ENCODE data around the gene MSANTD7. TPM values are rescaled to one million over a fixed set of nuclear protein-coding genes. Genes with fewer than 3 reads are reported as not detected.

MSANTD7 gene
- total RNA-seq, 1 donor from 2014 or later = 21.6 TPM

GRCh38 chr10:14820775-14821154 lies 17.3 kb upstream of the MSANTD7 start:
- Histone ChIP-seq H3K4me3 (ENCODE audit: low read depth, low read length) (no peak overlapping the region), H3K36me3 (ENCODE audit: control insufficient read depth, insufficient read depth, low read length) (no peaks in the 10 kb centered on the region), H3K27me3 (ENCODE audit: control insufficient read depth, insufficient read depth, low read length) (no peaks in the 10 kb centered on the region)
- TF ChIP-seq CTCF (IDR thresholded peaks at IDR 0.05; ENCODE audit: insufficient read depth, low read length, severe bottlenecking) = no peak
- FAIRE-seq (no peak), DNase-seq (ENCODE audit: low read depth) (no peak)

- Histone ChIP-seq H3K27me3 (ENCODE audit: control insufficient read depth, insufficient read depth, low read length) (no peaks in the 10 kb centered on the region), H3K4me3 (ENCODE audit: low read depth, low read length) (no peak overlapping the region), H3K36me3 (ENCODE audit: control insufficient read depth, insufficient read depth, low read length) (no peaks in the 10 kb centered on the region)
- FAIRE-seq = no peak
- no peak for DNase-seq (ENCODE audit: low read depth)
- TF ChIP-seq CTCF (IDR thresholded peaks at IDR 0.05; ENCODE audit: insufficient read depth, low read length, severe bottlenecking) = no peak
These were observed 16.3 kb upstream of the MSANTD7 start for GRCh38 chr10:14821635-14822375.

- Histone ChIP-seq H3K27me3 (ENCODE audit: control insufficient read depth, insufficient read depth, low read length) (no peaks in the 10 kb centered on the region), H3K4me3 (ENCODE audit: low read depth, low read length) (no peak overlapping the region), H3K36me3 (ENCODE audit: control insufficient read depth, insufficient read depth, low read length) (no peaks in the 10 kb centered on the region)
- peak; percentile 48 for TF ChIP-seq CTCF (IDR thresholded peaks at IDR 0.05; ENCODE audit: insufficient read depth, low read length, severe bottlenecking)
- FAIRE-seq (no peak), DNase-seq (ENCODE audit: low read depth) (peak; percentile 32)
These were observed 15.0 kb upstream of the MSANTD7 start for GRCh38 chr10:14822879-14823755.

DNA sequence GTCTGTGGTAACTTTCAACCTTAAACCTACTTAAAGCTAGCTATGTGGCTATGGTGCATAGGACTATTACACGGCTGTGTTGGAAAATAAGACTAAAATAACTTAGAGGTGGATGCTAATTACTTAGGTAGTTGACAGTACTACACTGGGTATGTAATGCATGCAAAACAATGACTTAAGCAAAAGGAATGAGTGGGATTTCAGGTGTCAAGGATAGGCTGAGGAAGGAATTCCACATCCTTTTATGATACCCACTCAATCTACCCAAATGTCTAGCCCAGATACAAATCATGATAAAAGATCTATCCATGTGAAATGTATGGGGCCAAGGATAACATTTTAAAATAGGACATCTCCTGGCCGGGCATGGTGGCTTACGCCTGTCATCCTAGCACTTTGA lies 14.1 kb upstream of the MSANTD7 start:
- H3K36me3 ChIP-seq (ENCODE audit: control insufficient read depth, insufficient read depth, low read length) = no peaks in the 10 kb centered on the region
- FAIRE-seq (no peak), DNase-seq (ENCODE audit: low read depth) (no peak)
- H3K27me3 ChIP-seq (ENCODE audit: control insufficient read depth, insufficient read depth, low read length) = no peaks in the 10 kb centered on the region
- no peak overlapping the region for H3K4me3 ChIP-seq (ENCODE audit: low read depth, low read length)
- no peak for TF ChIP-seq CTCF (IDR thresholded peaks at IDR 0.05; ENCODE audit: insufficient read depth, low read length, severe bottlenecking)

GRCh38 chr10:14826076-14826829 lies 11.9 kb upstream of the MSANTD7 start:
- Histone ChIP-seq H3K36me3 (ENCODE audit: control insufficient read depth, insufficient read depth, low read length) (no peaks in the 10 kb centered on the region), H3K27me3 (ENCODE audit: control insufficient read depth, insufficient read depth, low read length) (no peaks in the 10 kb centered on the region), H3K4me3 (ENCODE audit: low read depth, low read length) (no peak overlapping the region)
- TF ChIP-seq CTCF (IDR thresholded peaks at IDR 0.05; ENCODE audit: insufficient read depth, low read length, severe bottlenecking) = no peak
- FAIRE-seq (no peak), DNase-seq (ENCODE audit: low read depth) (no peak)
